Left colon (tissue), 2 donors: ENCODE results near the gene NFIA. TPM values are rescaled to one million over a fixed set of nuclear protein-coding genes. Genes with fewer than 3 reads are reported as not detected.
A peak's percentile ranks its signal among the peaks of the same experiment; 100 is the strongest.

ENCODE experiments used
- ATAC-seq: fragments of 200-7000 bp; cut with Tn5 transposase; one replicate; pipeline ENCODE4 v1.9.1; 2020; ENCODE audit warnings: mild to moderate bottlenecking, moderate library complexity
- DNase-seq, 2 donors: peaks; one replicate each; pipeline ENCODE4 v3.0.0-alpha.2; 2020
- intact Hi-C, 2 donors: fragments of 100-400 bp; cut with DNase I in 1 of 2; cut with micrococcal nuclease in 1 of 2; formaldehyde crosslinking; loops; one replicate each; pipeline versions ENCODE4 v1.11.2 to v1.14.0; 2022; cut with DNase I, micrococcal nuclease
- total RNA-seq, 2 donors: library from RNA; stranded (reverse); fragmentation: NEBNext Ultra II Directional; extraction: Animal tissue kit (Norgen Biotek cat#: 25700); gene quantifications; one replicate each; pipeline ENCODE4 v1.2.1, GENCODE V29; 2021
- donor health status: DM: no; HTN: no; CAD: no.
- donor health status: DM: yes; HTN: yes; CAD: no.

The NFIA gene
- total RNA-seq, 2 donors from 2014 or later, result 51.1 to 51.4 TPM

DNA sequence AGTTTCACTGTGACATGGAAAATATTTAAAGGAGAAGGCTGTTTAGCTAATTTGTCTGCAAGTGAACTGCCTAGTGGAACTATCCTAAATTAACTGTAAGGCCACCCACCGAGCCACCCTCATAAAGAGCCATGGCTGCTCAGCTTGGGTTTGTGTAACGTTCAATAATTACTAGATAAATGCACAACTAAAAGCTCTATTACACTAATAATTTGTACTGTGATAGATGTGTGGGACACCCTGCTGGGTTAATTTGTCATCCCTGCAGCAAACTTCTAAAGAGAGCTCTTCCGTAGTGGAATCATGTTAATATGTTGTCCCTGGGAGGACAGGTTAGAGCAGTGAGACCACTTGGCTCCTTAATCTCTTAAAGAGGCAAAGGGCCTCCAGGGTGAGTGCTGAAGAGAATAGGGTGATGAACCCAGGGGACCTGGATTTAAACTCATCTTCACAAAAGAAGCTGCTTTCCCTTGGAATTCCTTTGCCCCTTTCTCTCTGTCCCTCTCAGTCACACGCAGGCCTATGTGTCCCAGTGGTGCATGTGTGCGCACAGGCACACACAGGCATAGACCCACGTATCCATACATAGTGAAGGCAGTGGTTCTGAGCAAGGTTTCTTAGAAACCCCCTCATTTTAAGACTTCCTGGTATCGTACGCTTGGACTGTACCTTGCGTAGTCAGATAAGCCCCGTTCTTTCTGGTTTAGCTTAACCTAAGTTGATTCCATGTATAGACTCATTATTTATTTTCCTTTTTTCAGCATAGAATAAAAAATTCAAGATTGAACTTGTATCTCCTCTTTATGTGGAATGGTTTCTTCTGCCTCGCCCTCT lies 310.3 kb downstream of the NFIA start:
- no peak for ATAC-seq
- DNase-seq, result no peak
- intact Hi-C loops, result no loop called here

DNA sequence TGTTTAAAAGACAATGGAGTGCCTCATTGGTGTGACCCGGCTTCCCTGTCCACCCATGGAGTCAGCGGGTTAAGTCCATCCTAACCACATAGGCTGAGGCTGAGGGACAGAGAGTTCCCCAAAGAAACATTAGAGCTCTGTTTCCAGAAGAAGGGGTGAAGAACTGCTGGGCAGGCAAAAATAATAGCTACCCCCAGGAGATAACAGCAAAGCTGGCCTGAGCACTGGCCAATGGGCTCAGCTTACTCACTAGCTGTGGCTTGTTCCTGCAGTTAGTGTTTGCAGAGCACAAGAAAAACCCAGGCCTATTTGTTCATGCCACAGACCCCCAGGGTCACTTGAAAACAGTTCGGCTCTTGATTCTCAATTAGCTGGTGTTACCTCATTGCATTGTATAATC lies 311.2 kb downstream of the NFIA start:
- ATAC-seq, result no peak
- DNase-seq, result no peak
- intact Hi-C loops, result no loop called here

- ATAC-seq (no peak), DNase-seq (no peak)
- intact Hi-C loops, result no loop called here
These were observed 312.9 kb downstream of the NFIA start for GRCh38 chr1:61395146-61395800.

DNA sequence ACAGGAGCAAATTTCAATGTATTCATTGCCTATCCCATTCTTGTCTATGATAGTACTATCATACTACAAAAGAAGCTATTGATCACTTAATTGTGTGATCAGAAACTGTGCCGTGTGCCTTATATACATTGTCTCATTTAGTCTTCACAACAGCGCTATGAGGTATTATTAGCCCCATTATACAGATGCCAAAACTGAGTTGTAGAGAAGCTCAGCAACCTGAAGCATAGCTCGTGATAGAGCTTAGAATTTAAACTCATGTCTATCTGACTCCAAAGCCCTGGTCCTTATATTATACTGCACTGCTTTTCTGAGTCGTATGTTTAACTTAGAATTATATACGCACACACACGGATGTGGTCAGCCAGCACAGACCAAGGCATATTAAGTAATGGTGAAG lies 315.1 kb downstream of the NFIA start:
- DNase-seq, result no peak
- ATAC-seq, result no peak
- intact Hi-C loops, result no loop called here

DNA sequence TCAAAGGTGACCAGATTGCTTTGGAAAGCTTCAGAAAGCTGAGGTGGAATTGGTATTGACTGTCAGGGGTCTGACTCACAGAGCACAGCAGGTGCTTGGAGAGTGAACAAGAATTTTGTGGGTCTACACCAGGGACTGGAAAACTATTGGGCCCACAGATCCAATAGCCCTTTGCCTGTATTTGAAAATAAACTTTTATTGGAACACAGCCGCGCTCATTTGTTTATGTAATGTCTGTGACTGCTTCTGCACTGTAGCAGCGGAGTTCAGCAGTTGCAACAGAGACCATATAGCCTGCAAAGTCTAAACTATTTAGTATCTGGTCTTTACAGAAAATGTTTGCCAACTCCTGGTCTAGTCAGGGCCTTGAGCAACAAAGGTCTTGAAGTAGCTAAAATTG lies 315.6 kb downstream of the NFIA start:
- ATAC-seq, result no peak
- DNase-seq, result no peak
- intact Hi-C loops, result no loop called here

GRCh38 chr1:61399199-61399598 lies 316.8 kb downstream of the NFIA start:
- intact Hi-C loops, result no loop called here
- DNase-seq (no peak), ATAC-seq (no peak)

DNA sequence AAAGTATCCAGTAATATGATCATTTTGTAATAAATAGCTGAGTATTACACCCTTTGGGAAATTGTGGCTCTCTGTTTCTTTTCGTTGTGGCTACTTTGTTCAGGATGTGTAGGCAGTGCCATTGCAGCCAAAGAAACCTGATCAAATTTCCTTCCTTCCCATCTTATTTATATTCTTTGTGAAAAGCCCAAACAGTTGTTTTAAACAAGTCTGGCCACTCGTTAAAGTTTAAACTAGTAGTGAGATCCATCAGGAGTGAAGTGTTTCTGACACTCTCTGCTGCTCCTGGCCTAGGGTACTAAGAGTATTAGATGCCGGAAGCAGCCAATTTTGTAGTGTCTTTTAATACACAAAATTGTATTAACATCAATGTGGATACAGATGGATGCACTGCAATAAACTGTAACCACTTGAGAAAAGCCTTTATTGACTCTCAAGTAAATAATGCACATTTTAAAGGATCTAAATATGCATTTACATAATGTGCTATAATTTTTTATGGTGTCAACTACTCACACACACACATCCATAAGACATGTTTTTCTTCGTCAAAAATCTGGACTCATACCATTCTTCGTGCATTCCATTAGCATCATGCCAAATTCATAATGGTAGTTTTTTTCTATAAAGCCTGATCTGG lies 317.9 kb downstream of the NFIA start:
- intact Hi-C loops, result no loop called here
- ATAC-seq, result no peak

GRCh38 chr1:61400997-61401396 lies 318.6 kb downstream of the NFIA start:
- DNase-seq (no peak), ATAC-seq (no peak)
- intact Hi-C loops, result no loop called here

More for the DNA sequence above, 317.9 kb downstream of the NFIA start:
- DNase-seq, result no peak

DNA sequence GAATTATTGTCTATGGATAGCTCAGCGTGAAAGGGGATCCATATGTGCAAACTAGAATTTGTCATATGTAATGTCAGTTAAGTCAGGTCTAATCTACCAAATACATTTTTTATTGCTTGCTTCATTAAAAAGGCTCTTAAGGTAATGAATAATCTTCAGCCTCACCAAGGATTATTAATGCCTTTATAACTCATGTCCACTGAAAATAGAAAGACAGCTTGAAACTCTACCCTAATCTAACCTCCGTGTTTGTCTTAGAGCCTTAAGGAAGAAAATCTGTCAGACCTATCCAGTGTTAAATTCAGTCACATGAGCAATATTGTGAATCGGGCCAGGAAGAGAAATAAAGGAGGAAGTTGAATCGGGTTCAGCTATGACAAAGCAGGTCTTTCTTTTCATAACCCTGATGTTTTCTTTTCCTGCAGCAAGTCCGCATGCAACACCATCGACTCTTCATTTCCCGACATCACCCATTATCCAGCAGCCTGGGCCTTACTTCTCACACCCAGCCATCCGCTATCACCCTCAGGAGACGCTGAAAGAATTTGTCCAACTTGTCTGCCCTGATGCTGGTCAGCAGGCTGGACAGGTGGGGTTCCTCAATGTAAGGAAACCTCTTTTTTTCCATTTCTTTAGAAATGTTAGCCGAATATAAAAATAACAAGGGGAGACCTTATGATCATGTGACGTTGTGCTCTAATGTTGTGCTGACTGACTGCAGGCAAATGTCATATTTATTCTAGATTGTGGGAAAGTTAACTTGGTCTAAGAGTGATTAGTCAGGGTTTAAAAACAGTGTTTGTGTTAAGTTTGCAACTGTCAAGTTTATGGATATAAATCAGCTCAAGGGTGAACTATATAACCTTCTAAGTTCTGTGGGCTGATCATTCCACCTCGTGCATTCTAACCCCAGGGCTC lies 321.6 kb downstream of the NFIA start:
- intact Hi-C loops, result no loop called here
- ATAC-seq, result peak; percentile 95
- no peak for DNase-seq

- intact Hi-C loops, result no loop called here
- ATAC-seq, result no peak
- no peak for DNase-seq
These were observed 322.4 kb downstream of the NFIA start for GRCh38 chr1:61404597-61405376.

- DNase-seq (no peak), ATAC-seq (no peak)
- intact Hi-C loops, result no loop called here
These were observed 324.1 kb downstream of the NFIA start for GRCh38 chr1:61406467-61406866.

- intact Hi-C loops, result no loop called here
- DNase-seq (no peak), ATAC-seq (no peak)
These were observed 330.2 kb downstream of the NFIA start for GRCh38 chr1:61412601-61413000.

DNA sequence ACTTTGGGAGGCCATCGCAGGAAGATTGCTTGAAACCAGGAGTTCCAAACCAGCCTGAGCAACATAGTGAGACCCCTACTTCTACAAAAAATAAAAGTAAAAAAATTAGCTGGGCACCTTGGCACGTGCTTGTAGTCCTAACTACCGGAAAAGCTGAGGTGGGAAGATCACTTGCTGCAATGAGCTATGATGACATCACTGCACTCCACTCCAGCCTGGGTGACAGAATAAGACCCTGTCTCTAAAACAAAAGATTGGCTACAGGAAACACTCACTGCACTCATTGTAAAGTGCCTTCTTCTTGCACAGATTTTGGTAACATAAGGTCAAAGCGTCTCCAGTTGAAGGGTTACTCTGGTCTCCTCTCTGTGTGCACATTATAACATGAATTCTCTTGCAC lies 336.8 kb downstream of the NFIA start:
- intact Hi-C loops, result no loop called here
- DNase-seq, result no peak
- no peak for ATAC-seq

DNA sequence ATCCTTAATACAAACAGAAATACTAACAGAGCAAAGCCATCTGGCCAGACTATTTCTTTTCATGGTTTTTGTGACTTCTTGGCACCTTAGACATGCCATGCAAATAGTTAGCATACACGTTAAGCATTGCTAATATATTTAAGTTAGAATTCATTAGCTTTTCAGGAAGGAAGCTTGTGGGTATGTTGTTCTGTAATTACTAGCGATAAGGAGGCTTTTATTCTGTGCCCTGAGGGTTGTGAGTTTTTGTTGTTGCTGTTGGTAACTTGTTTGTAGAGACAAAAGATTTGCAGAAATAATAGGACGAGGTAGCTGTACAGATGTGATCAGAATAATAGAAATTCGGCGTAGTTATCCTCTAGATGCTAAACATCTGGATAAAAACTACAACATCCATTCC lies 337.3 kb downstream of the NFIA start:
- no peak for DNase-seq
- no peak for ATAC-seq
- intact Hi-C loops, result no loop called here

- DNase-seq, result no peak
These were observed 337.9 kb downstream of the NFIA start for GRCh38 chr1:61420243-61420642.

GRCh38 chr1:61420909-61421835 lies 338.8 kb downstream of the NFIA start:
- no peak for ATAC-seq
- no peak for DNase-seq
- intact Hi-C loops, result no loop called here

More at GRCh38 chr1:61420243-61420642, 337.9 kb downstream of the NFIA start:
- ATAC-seq, result no peak
- intact Hi-C loops, result no loop called here

DNA sequence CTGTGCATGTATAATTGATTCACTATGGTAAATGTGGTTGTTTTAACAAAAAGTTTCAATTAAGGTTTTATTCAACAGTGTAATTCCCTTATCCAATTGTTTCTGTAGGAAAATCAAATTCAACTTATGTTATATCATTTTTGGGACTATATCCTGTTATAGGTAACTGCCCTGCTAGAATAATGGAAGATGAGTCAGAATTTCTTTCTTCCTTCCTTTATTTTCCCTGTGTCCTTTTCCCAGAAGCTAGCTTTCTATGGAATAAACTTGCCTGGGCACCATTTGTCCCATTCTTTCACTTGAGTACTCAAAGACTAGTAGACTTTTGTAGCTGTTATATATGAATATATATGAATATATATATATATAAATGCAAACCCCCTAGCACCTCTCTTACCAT lies 341.3 kb downstream of the NFIA start:
- ATAC-seq (no peak), DNase-seq (no peak)
- intact Hi-C loops, result no loop called here
